GM19328 (cell line): ENCODE measurements around the gene KNDC1.
"Not testable (repeated sequence)": the region's sequence is repeated elsewhere in the genome, so short reads cannot be mapped to it uniquely, and the experiment has no call there.

ENCODE experiments used
- ATAC-seq: cut with Tn5 transposase; IDR thresholded peaks from one replicate; pipeline ENCODE4 v1.9.1; 2021; ENCODE audit warnings: mild to moderate bottlenecking, moderate library complexity; ENCODE audit not compliant: unreplicated experiment

The KNDC1 gene

DNA sequence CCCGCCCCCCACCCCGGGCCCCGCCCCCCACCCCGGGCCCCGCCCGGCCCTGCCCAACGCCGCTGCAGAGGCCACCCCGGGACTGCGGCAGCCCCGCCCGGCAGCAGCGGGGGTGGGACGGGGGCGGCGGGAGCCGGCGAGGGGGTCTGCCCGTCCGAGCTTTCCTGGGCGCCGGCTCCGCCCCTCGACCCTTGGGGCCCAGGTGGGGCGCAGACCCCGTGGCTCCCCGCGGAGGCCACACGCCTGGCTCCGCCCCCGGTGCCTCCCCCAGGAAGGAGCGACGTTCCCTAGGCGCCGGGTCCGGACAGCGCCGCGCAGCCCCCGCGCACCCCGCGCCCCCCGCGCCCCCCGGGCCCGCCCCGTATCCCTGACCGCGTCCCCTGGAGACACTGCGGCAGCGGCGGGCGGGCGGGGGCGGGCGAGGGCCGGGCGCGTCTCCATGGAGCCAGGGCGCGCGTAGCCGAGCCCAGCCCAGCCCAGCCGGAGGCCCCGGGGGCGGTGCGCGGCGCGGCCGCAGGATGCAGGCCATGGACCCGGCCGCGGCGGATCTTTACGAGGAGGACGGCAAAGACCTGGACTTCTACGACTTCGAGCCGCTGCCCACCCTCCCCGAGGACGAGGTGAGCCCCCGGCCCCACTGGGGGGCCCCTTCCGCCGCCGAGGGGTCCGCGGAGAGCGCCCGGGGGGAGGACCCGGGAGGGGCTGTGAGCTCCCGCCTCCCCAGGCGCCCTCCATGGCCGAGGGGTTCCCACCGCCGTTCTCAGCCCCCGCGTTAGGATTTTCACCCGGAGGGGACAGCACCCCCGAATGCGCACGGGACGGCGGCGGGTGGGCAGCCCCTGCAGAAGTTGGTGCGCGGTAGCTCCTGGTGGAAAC lies at the start of gene KNDC1:
Gene KNDC1, plus strand, starts transcription at position 270 of the 876 bp plus-strand sequence. Its CDS starts 249 bp downstream, at position 519.
- no peak for ATAC-seq

GRCh38 chr10:133110609-133111275 lies 49.3 kb upstream of the KNDC1 start:
- ATAC-seq = no peak

DNA sequence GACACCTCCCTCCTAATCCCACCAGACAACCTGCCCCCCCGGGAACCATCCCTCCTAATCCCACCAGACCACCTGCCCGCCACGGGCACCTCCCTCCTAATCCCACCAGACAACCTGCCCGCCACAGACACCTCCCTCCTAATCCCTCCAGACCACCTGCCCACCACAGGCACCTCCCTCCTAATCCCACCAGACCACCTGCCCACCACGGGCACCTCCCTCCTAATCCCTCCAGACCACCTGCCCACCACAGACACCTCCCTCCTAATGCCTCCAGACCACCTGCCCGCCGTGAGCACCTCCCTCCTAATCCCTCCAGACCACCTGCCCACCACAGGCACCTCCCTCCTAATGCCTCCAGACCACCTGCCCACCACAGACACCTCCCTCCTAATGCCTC lies 48.4 kb upstream of the KNDC1 start:
- not testable (repeated sequence) for ATAC-seq

- ATAC-seq = no peak
Measured at GRCh38 chr10:133113146-133113830, 46.7 kb upstream of the KNDC1 start.

DNA sequence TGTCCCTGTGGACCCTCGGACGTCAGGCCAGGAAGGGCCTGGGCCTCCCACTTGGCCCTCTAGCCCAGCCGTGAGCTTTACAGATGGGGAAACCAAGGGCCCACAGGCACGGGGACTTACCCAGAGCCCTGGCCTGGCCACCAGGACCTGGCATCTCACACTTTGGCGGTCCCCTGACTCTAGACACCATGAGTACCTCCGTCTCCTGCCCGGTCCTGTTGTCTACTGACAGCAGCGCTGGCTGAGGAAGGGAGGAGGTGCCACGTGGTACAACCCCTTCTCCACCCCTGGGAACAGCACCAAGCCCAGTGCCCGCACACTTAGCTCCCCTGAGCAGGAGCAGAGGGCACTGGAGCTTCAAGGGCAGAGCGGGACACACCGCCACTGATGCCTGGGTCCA lies 46.2 kb upstream of the KNDC1 start:
- no peak for ATAC-seq

GRCh38 chr10:133114251-133114650 lies 45.8 kb upstream of the KNDC1 start:
- ATAC-seq = no peak

DNA sequence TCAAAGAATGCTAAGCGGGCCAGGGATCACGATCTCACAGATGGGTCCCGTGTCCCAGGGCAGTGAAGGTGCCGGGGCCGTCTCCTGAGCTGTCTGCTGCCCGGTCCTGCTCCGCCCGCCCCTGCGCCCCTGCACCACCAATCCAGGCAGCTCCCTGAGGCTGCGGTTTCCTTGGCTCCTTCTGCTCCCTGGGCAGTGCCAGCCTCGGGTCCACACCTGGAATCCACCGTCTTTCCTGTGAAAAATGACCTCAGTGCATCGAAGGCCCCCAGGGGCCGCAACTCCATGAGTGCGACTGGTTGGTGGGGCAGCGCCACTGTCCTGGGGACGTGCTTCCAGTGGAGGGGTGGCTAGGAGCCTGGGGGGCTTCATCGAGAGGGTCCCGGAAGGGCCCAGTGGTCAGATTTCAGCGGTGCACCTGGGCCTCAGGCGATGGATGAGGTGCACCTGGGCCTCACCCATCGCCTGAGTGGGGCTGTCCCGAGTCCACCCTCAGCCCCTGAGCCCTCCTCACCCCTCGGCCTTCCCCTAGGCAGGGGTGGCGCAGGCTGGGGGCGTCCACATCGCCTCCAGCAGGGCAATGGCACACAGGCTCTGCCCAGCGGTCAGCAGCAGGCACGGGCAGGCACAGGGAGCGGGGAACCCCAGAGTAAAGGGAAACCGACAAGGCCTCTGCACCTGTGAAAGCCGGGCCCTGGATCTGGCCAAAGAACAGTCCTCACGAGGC lies 45.1 kb upstream of the KNDC1 start:
- no peak for ATAC-seq

DNA sequence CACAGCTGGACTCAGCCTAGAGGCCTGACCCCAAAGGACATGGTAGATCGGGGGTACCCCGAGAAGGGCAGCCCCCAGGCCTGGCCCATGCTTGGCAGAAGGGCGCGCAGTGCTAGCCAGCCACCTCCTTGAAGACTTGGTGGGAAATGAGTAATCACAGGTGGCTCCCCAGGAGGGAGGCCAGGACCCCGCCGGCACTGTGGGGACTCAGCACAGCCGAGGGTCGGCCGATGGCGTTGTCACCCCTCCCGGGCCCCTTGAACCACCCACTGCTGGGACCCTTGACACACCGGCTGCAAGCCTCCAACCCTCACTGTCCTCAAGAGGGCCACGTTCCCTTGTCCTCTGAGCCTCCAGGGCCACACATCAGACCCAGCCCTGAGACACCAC lies 44.6 kb upstream of the KNDC1 start:
- ATAC-seq = no peak

DNA sequence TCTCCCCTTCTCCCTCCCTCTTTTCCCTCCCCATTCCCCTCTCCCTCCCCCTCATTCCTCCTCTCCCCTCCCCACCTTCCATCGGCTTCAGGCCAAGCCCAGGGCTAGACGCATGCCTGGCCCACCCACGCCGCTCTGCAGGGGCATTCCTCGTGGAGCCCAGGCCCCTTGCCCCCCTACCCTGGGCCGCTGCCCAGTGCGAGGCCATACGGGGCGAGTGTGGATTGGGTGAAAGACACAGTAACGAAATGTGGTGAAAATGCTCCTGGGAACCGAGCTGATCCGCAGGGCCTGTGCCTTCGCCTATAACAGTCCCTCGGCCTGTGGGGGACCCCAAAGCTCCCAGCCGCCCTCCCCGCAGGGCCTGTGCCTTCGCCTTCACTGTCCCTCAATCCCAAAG lies 44.0 kb upstream of the KNDC1 start:
- no peak for ATAC-seq

DNA sequence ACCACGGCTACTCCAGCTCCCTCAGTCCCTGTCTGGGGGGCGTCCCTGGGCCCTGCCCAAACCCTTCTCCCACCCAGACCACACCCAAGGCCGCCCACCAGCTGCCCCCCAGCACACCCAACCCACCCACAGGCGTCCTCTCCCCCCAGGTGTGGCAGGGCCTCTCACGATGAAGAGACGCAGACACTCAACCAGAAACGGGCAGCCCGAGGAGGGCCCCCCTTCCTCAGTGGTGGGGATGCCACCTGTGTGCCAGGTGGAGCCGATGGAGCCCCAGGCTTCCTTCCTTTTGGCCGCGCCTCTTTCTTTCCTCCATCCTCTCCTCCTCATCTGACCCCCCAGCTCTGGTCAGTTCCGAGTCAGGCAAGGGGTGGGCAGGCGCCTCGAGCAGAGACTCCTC lies 43.6 kb upstream of the KNDC1 start:
- no peak for ATAC-seq

DNA sequence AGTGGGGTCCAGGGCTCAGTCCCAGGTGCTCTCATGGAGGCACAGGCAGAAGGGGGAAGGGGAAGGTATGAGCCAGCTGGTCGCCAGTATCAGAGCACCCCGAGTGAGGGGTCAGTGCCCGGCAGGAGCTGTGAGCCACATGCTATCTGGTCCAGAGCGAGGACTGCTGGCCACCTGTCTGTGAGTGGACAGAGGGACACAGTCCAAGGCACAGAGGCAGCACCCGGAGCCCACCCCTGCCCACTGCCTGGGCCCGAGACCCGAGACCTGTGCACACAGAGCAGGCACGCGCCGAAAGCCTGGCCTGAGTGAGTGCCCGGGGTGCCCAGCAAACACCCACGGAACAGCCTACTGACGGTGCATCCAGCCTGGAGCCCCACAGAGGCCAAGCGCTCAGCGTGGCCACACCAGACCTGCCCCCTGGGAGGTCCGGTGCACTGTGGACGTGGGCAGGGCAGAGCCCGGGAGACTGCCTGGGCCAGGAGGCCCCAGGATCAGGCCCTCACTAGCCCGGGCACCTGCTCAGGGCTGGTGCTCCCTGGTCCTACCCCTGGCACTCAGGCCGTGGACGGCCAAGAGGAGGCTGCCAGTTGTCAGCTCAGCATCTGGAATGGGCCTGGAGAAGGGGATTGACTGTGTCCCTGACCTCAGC lies 42.9 kb upstream of the KNDC1 start:
- no peak for ATAC-seq

GRCh38 chr10:133117688-133118071 lies 42.3 kb upstream of the KNDC1 start:
- no peak for ATAC-seq

GRCh38 chr10:133121479-133121878 lies 38.5 kb upstream of the KNDC1 start:
- ATAC-seq = no peak

DNA sequence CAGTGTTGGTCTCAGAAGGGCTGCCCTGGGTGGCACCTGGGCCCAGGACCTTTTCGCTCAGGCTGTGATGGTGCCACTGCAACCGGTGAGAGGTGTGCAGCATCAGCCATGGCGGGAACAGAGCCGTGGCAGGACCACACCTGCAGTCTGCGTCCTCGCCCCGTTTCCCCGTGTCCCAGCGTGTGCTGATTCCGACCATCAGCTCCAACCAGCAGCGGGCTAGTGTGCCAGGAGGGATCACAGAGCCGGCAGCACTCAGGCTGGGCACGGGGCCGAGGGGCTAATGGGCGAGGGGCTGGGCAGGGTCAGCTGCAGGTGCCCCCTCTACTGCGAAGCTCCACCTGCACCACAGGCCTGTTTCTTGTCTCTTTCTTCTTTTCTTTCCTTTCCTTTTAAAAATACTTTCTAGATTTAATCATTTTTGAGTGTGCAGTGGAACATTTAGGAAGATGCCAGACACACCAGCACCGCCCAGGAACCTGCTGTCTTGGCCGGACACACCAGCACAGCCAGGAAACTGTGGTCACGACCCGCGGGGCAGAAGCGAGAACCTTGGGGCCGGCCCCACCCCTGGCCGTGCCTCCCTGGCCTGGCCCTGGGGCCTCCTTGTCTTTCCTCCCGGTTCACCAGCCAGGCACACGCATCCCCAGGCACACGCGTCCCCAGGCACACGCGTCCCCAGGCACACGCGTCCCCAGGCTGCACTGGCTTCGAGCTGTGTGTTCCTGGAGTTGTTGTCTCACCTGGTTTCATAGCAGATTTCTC lies 37.7 kb upstream of the KNDC1 start:
- ATAC-seq = no peak

GRCh38 chr10:133123050-133123745 lies 36.8 kb upstream of the KNDC1 start:
- ATAC-seq = no peak

GRCh38 chr10:133123746-133124356 lies 36.2 kb upstream of the KNDC1 start:
- no peak for ATAC-seq

DNA sequence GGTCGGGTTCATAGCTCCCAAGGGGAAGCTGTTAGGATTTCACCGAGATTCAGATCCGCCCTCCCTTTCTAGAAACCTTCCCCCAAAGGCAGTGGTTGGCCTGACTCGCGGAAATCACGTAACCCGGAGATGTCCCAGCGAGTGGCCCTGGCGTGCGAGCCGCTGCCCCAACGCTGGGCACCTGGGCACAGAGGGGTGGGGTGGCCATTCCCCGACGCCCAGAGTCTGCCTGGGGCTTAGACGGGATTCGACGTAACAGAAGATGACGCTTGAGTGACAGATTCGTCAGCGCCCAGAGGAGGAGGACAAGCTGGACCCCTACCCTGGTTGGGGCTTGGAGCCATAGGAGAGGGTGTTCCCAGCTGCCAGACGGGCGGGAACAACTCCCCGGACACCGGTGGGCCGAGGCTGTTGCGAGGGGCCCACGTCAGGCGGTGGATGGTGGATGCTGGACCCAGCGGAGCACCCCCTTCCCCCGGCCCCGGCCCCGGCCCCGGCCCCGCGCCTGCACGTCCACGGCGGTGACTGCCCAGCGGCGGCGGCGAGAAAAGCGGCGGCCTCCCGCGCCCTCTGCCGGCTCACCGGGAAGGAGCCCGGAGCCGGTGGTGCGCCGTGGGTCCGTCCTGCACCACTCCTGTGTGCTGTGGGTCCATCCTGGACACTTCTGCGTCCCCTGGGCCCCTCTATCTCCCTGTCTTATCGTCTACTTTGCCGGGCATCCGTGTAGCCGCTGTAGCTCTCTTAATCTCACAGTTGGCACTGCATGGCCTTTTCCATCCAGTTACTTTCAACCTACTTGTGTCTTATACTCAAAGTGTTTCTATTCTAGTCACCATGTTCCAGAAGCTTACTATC lies 35.4 kb upstream of the KNDC1 start:
- no peak for ATAC-seq

DNA sequence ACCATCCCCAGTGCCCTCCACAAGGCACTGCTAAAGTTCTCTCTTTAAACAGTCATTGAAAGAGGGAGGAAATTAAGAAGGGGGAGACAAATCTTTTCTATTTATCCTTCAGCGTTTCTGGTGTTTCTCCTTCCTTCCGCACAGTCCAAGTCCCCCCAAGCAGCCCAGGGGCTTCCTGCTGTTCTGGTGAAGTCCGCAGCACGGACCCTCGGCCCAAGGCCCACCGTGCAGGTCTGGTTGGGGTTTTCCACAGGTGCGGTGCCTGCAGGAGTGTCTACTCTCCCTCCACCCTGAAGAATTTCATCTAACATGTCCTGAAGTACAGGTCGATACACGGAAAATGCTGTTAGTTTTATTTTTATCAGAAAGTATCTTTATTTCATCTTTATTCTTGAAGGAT lies 34.1 kb upstream of the KNDC1 start:
- ATAC-seq = no peak
